ENCODE measurements around the gene TFF1. TPM values are rescaled to one million over a fixed set of nuclear protein-coding genes. Genes with fewer than 3 reads are reported as not detected.
A peak's percentile ranks its signal among the peaks of the same experiment; 100 is the strongest.

Gene TFF1
- total RNA-seq, 5 donors from 2014 or later (not counting 1 experiment from before 2014, with no cell fraction given), result 1.2 to 1.3 TPM; not detected in 3

DNA sequence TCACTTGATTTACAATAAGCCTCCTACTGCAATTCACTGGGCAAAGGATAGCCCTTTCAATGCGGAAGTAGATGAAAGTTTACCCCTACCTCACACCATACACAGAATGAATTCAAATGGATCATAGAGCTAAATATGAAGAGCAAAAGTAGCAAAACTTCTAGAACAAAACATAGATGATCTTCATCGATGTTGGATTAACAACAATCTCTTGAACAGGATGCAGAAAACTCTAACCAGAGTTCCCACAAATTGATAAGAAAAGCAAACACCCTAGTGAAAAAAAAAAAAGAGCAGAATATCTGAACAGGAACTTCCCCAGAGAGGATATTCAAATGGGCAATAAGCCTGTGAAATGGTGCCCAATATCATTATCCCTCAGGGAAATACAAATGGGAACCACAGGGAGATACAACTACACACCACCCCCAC, 35.5 kb upstream of the TFF1 start:
- ChIA-PET CTCF (interaction anchor here (0.6 to 0.7 kb wide), 2 partner anchors 37 to 40 kb away, joined by 3 to 7 read pairs; no protein-coding TSS in a partner anchor), POLR2A (interaction anchor here (0.6 to 1.1 kb wide), 3 partner anchors 19 to 60 kb away, joined by 3 to 7 read pairs (median 5); no protein-coding TSS in a partner anchor)
- Histone ChIP-seq H3K36me3 (ENCODE audit: control insufficient read depth in 2 of 2, extremely low read depth in 1 of 2, insufficient read depth in 1 of 2, low read length in 1 of 2) (peaks cover 0 to 1% of the 10 kb centered on the region in 2 donors), H3K9me3 (no peaks in the 10 kb centered on the region), H3K4me1 (ENCODE audit: control insufficient read depth in 1 of 2, extremely low read depth in 1 of 2, insufficient read depth in 2 of 2, low read length in 2 of 2) (peaks cover 31 to 72% of the 10 kb centered on the region in 2 experiments), H3K27me3 (replicated peaks in 1 of 2; ENCODE audit: control insufficient read depth in 2 of 2, extremely low read depth in 1 of 2, insufficient read depth in 2 of 2, low read length in 1 of 2) (no peaks in the 10 kb centered on the region), H3K27ac (ENCODE audit: low read length) (peak overlapping the region; percentile 48), H3K4me3 (ENCODE audit: control insufficient read depth in 1 of 2, extremely low read depth in 1 of 2, low read length in 1 of 2) (no peak overlapping the region)
- Mint-ChIP-seq H3K4me1 (peaks cover 66 to 75% (median 68%) of the 10 kb centered on the region in 3 donors), H3K27me3 (no peaks in the 10 kb centered on the region), H3K9me3 (peaks cover 0 to 9% (median 6%) of the 10 kb centered on the region in 3 donors), H3K36me3 (peaks cover 10% of the 10 kb centered on the region), H3K4me3 (peak overlapping the region in 1 of 3 donors; percentile 71), H3K27ac (peak overlapping the region; percentile 77 to 85)
- ATAC-seq (replicated peaks in 1 of 4) (no peak), DNase-seq (no peak)
- no CpG with 5 or more reads among the region's 2 CpGs for WGBS (ENCODE audit: insufficient coverage)

- no peaks in the 10 kb centered on the region for H3K36me3 ChIP-seq (ENCODE audit: control insufficient read depth in 2 of 2, extremely low read depth in 1 of 2, insufficient read depth in 1 of 2, low read length in 1 of 2)
- DNase-seq (no peak), ATAC-seq (replicated peaks in 1 of 4) (no peak)
- H3K9me3 ChIP-seq, result no peaks in the 10 kb centered on the region
- ChIA-PET CTCF (interaction anchor here in 1 of 2 donors (0.7 kb wide), 1 partner anchor 41 kb away, joined by 3 read pairs; no protein-coding TSS in a partner anchor), POLR2A (interaction anchor here (0.6 to 0.7 kb wide), 3 partner anchors 20 to 390 kb away, joined by 3 to 7 read pairs (median 5); no protein-coding TSS in a partner anchor)
- H3K4me3 Mint-ChIP-seq, result peak overlapping the region in 1 of 3 donors; percentile 71
- H3K9me3 Mint-ChIP-seq, result peaks cover 0 to 9% (median 6%) of the 10 kb centered on the region in 3 donors
- H3K36me3 Mint-ChIP-seq, result peaks cover 4% of the 10 kb centered on the region
- H3K27ac ChIP-seq (ENCODE audit: low read length), result peak overlapping the region; percentile 48
- WGBS (ENCODE audit: insufficient coverage), result 40% methylated on average over 1 of the region's 3 CpGs
- peaks cover 59 to 69% (median 63%) of the 10 kb centered on the region in 3 donors for H3K4me1 Mint-ChIP-seq
- peaks cover 26 to 67% of the 10 kb centered on the region in 2 experiments for H3K4me1 ChIP-seq (ENCODE audit: control insufficient read depth in 1 of 2, extremely low read depth in 1 of 2, insufficient read depth in 2 of 2, low read length in 2 of 2)
- H3K27me3 ChIP-seq (replicated peaks in 1 of 2; ENCODE audit: control insufficient read depth in 2 of 2, extremely low read depth in 1 of 2, insufficient read depth in 2 of 2, low read length in 1 of 2), result no peaks in the 10 kb centered on the region
- peak overlapping the region; percentile 77 to 85 for H3K27ac Mint-ChIP-seq
- no peaks in the 10 kb centered on the region for H3K27me3 Mint-ChIP-seq
- no peak overlapping the region for H3K4me3 ChIP-seq (ENCODE audit: control insufficient read depth in 1 of 2, extremely low read depth in 1 of 2, low read length in 1 of 2)
Measured at GRCh38 chr21:42401154-42401553, 34.8 kb upstream of the TFF1 start.

DNA sequence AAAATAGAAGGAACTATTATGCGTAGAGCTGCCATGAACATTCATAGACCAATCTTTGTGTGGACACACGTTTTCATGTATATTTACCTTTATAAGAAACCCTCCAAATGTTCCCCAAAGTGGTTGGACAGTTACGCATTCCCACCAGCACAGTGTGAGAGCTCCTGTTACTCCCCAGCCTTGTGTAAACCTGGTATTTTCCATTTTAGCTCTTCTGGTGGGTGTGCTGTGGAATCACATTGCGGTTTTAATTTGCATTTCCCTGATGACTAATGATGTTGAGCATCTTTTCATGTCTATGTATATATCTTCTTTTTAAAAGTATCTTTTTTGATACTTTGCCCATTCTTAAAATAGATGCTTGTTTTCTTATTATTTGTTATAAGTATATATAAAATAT, 34.2 kb upstream of the TFF1 start:
- Histone ChIP-seq H3K27ac (ENCODE audit: low read length) (no peak overlapping the region), H3K36me3 (ENCODE audit: control insufficient read depth in 2 of 2, extremely low read depth in 1 of 2, insufficient read depth in 1 of 2, low read length in 1 of 2) (no peaks in the 10 kb centered on the region), H3K9me3 (no peaks in the 10 kb centered on the region), H3K4me3 (ENCODE audit: control insufficient read depth in 1 of 2, extremely low read depth in 1 of 2, low read length in 1 of 2) (no peak overlapping the region), H3K27me3 (replicated peaks in 1 of 2; ENCODE audit: control insufficient read depth in 2 of 2, extremely low read depth in 1 of 2, insufficient read depth in 2 of 2, low read length in 1 of 2) (no peaks in the 10 kb centered on the region), H3K4me1 (ENCODE audit: control insufficient read depth in 1 of 2, extremely low read depth in 1 of 2, insufficient read depth in 2 of 2, low read length in 2 of 2) (peaks cover 26 to 60% of the 10 kb centered on the region in 2 experiments)
- ChIA-PET POLR2A (interaction anchor here in 1 of 2 donors (0.6 kb wide), 1 partner anchor 389 kb away, joined by 3 read pairs; no protein-coding TSS in a partner anchor), CTCF (no interaction called here)
- Mint-ChIP-seq H3K27ac (peak overlapping the region; percentile 52 to 75), H3K27me3 (no peaks in the 10 kb centered on the region), H3K4me3 (no peak overlapping the region), H3K9me3 (peaks cover 0 to 9% (median 6%) of the 10 kb centered on the region in 3 donors), H3K4me1 (peaks cover 57 to 64% (median 62%) of the 10 kb centered on the region in 3 donors), H3K36me3 (peaks cover 2% of the 10 kb centered on the region)
- no peak for ATAC-seq (replicated peaks in 1 of 4)
- DNase-seq, result peak in 1 of 35 experiments; percentile 51
- 20% methylated on average over 1 of the region's 4 CpGs for WGBS (ENCODE audit: insufficient coverage)

DNA sequence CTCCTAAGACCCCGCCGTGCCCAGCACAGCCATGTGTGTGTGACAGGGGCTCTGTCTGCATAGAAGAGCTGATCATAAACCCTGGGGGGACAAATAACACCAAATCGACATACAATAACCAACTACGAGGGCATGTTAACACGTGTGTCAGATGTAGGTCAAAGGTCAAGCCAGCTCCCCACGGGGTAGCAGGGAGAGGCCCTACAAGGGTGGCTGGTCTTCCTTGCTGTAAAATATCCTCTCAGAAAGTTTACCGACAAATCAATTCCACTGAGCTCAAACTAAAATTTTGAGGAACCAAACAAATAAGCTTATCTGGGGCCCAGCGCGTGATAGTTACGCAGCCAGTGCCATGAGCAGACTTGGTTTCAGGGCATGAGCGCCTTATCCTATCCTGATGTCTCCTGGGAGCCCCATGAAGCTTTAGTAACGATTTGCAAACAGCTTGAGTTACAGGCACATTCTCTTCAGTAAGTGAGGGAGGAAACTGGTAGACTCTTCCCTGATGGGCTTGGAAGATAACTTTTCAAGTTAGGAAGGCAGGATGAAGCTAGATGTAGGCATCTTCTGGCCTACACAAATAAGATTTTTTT, 32.2 kb upstream of the TFF1 start:
- WGBS (ENCODE audit: insufficient coverage), result 87% methylated on average over 9 of the region's 12 CpGs
- Histone ChIP-seq H3K27ac (ENCODE audit: low read length) (no peak overlapping the region), H3K4me3 (ENCODE audit: control insufficient read depth in 1 of 2, extremely low read depth in 1 of 2, low read length in 1 of 2) (no peak overlapping the region), H3K4me1 (ENCODE audit: control insufficient read depth in 1 of 2, extremely low read depth in 1 of 2, insufficient read depth in 2 of 2, low read length in 2 of 2) (peaks cover 30 to 55% of the 10 kb centered on the region in 2 experiments), H3K9me3 (no peaks in the 10 kb centered on the region), H3K27me3 (replicated peaks in 1 of 2; ENCODE audit: control insufficient read depth in 2 of 2, extremely low read depth in 1 of 2, insufficient read depth in 2 of 2, low read length in 1 of 2) (no peaks in the 10 kb centered on the region), H3K36me3 (ENCODE audit: control insufficient read depth in 2 of 2, extremely low read depth in 1 of 2, insufficient read depth in 1 of 2, low read length in 1 of 2) (no peaks in the 10 kb centered on the region)
- Mint-ChIP-seq H3K4me3 (peak overlapping the region in 1 of 3 donors; percentile 40), H3K27me3 (no peaks in the 10 kb centered on the region), H3K27ac (peak overlapping the region; percentile 84 to 90), H3K36me3 (no peaks in the 10 kb centered on the region), H3K9me3 (peaks cover 0 to 9% (median 6%) of the 10 kb centered on the region in 3 donors), H3K4me1 (peaks cover 57 to 67% (median 62%) of the 10 kb centered on the region in 3 donors)
- POLR2A ChIA-PET, result interaction anchor here in 1 of 2 donors (0.6 to 0.7 kb wide), 2 partner anchors 10 to 178 kb away, joined by 3 read pairs; no protein-coding TSS in a partner anchor
- ATAC-seq (replicated peaks in 1 of 4), result no peak
- no peak for DNase-seq
- CTCF ChIA-PET, result interaction anchor here in 1 of 2 donors (0.6 to 0.7 kb wide), 3 partner anchors 13 to 99 kb away, joined by 3 to 8 read pairs (median 4); no protein-coding TSS in a partner anchor

- peak overlapping the region in 1 of 3 donors; percentile 40 for H3K4me3 Mint-ChIP-seq
- Histone ChIP-seq H3K27me3 (replicated peaks in 1 of 2; ENCODE audit: control insufficient read depth in 2 of 2, extremely low read depth in 1 of 2, insufficient read depth in 2 of 2, low read length in 1 of 2) (no peaks in the 10 kb centered on the region), H3K27ac (ENCODE audit: low read length) (no peak overlapping the region), H3K4me3 (ENCODE audit: control insufficient read depth in 1 of 2, extremely low read depth in 1 of 2, low read length in 1 of 2) (no peak overlapping the region), H3K9me3 (no peaks in the 10 kb centered on the region), H3K36me3 (ENCODE audit: control insufficient read depth in 2 of 2, extremely low read depth in 1 of 2, insufficient read depth in 1 of 2, low read length in 1 of 2) (no peaks in the 10 kb centered on the region), H3K4me1 (ENCODE audit: control insufficient read depth in 1 of 2, extremely low read depth in 1 of 2, insufficient read depth in 2 of 2, low read length in 2 of 2) (peaks cover 28 to 53% of the 10 kb centered on the region in 2 experiments)
- peaks cover 0 to 9% (median 6%) of the 10 kb centered on the region in 3 donors for H3K9me3 Mint-ChIP-seq
- no peaks in the 10 kb centered on the region for H3K27me3 Mint-ChIP-seq
- peak overlapping the region; percentile 84 to 90 for H3K27ac Mint-ChIP-seq
- H3K36me3 Mint-ChIP-seq, result no peaks in the 10 kb centered on the region
- ChIA-PET POLR2A (no interaction called here), CTCF (no interaction called here)
- DNase-seq (peak in 2 of 35 experiments; percentile 21 to 35), ATAC-seq (replicated peaks in 1 of 4) (peak in 3 of 4 experiments; percentile 15 to 65 (median 21))
- 90% methylated on average over 8 of the region's 14 CpGs for WGBS (ENCODE audit: insufficient coverage)
- peaks cover 57 to 68% (median 64%) of the 10 kb centered on the region in 3 donors for H3K4me1 Mint-ChIP-seq
Measured at GRCh38 chr21:42397746-42398394, 31.5 kb upstream of the TFF1 start.
